GM12801 (cell line): Measurements from ENCODE around the gene WFDC8.

Experiments used
- TF ChIP-seq, protein P1 (sequence below): IDR thresholded peaks from one replicate; pipeline ENCODE4 v1.5.1; 2011; ENCODE audit warnings: control low read depth; ENCODE audit not compliant: insufficient read length; ENCODE audit errors: extremely low read depth

Gene WFDC8

GRCh38 chr20:45547206-45547770, 31.8 kb downstream of the WFDC8 start, which contains the start of gene EPPIN:
Gene EPPIN, minus strand, starts transcription at chr20:45547401. Its CDS starts 44 bp downstream, at chr20:45547357.
- TF ChIP-seq, protein P1, sequence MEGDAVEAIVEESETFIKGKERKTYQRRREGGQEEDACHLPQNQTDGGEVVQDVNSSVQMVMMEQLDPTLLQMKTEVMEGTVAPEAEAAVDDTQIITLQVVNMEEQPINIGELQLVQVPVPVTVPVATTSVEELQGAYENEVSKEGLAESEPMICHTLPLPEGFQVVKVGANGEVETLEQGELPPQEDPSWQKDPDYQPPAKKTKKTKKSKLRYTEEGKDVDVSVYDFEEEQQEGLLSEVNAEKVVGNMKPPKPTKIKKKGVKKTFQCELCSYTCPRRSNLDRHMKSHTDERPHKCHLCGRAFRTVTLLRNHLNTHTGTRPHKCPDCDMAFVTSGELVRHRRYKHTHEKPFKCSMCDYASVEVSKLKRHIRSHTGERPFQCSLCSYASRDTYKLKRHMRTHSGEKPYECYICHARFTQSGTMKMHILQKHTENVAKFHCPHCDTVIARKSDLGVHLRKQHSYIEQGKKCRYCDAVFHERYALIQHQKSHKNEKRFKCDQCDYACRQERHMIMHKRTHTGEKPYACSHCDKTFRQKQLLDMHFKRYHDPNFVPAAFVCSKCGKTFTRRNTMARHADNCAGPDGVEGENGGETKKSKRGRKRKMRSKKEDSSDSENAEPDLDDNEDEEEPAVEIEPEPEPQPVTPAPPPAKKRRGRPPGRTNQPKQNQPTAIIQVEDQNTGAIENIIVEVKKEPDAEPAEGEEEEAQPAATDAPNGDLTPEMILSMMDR, result no peak

- TF ChIP-seq, protein P1, result no peak
Observed at GRCh38 chr20:45545754-45546453, 33.2 kb downstream of the WFDC8 start.

DNA sequence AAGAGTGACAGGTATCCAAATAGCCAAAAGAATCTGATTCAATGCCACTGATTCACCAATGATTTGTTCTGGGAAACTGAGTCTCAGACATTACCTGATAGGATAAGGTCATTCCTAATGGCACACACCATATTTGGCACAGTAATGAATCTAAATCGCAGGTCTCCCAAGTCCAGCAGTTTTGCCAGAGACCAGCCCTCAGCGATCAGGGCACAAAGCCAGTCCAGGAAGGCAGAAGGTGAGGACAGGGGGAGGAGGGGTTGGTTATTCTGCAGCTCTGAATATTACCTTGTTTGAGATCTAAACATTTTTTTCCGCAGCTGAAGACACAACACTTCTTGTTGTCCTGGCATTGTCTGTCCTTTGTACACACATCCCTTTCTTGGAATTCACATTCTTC, 33.7 kb downstream of the WFDC8 start:
- TF ChIP-seq, protein P1, result no peak

- TF ChIP-seq, protein P1, result no peak
Observed at GRCh38 chr20:45539382-45539781, 39.7 kb downstream of the WFDC8 start, which contains the start of gene WFDC6. Gene WFDC6, minus strand, starts transcription at chr20:45539482. Its CDS starts 75 bp downstream, at chr20:45539407.

DNA sequence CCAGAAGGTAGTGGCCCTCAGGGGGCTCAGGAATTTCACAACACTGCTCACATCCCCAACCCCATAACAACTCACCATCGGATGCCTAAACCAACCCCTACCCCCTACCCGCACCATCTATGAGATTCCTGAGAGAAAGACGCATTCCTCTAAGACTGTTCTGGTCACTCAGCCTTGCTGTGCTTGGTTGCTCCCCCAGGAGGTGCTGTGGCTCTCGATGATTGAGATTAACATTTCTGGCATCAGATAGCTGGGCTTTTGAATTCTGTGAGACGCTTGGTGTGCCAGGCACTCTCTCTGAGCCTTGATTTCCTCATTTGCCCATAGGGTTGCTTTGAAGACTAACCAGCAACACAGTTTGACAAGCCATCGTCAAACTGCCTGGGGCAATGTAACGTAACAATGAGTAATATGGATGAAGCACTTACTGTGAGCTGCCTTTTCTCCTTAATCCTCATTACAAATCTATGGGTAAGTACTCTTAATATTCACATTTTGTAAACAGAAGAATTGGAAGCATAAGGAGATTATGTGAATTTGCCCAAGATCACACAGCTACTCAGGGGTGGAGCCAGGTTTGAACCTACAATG, 40.8 kb downstream of the WFDC8 start:
- TF ChIP-seq, protein P1, result no peak

DNA sequence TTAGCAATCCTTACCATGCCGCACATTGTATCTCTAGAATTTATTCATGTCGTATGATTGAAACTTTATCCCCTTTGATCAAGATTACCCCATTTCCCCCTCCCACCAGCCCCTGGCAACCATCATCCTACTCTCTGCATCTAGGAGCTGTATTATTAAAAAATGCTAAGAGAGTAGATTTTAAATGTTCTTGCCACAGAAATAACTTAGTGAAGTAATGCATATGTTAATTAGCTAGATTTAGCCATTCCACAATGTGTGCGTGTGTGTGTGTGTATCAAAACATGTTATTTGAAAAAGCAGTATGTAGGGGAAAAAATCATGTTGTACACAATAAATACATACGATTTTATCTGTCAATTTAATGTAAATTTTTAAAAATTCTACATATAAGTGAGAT, 51.8 kb downstream of the WFDC8 start:
- TF ChIP-seq, protein P1, result no peak

GRCh38 chr20:45523821-45524220, 55.3 kb downstream of the WFDC8 start:
- TF ChIP-seq, protein P1, result no peak
